Subcutaneous adipose tissue (tissue), 4 donors: ENCODE results near the gene INCENP. TPM values are rescaled to one million over a fixed set of nuclear protein-coding genes. Genes with fewer than 3 reads are reported as not detected.

Source experiments
- CTCF ChIP-seq: fragments of 450-650 bp; IDR thresholded peaks from one replicate; pipeline ENCODE4 v1.5.1; 2016; ENCODE audit warnings: low read depth, mild to moderate bottlenecking, control low read depth, antibody characterized with exemption, moderate library complexity
- total RNA-seq, 4 donors: library from RNA; depleted of rRNA; stranded (reverse); fragments of >200 nt; gene quantifications; one replicate each; pipeline ENCODE4 v1.1.0, GENCODE V29; 2016

INCENP gene
- total RNA-seq, 4 donors from 2014 or later: 8.8 to 15.0 (median 12.3) TPM

- no peak for TF ChIP-seq CTCF
Observed at GRCh38 chr11:62182147-62182891, 58.5 kb downstream of the INCENP start.

- TF ChIP-seq CTCF: no peak
Observed at GRCh38 chr11:62186195-62186594, 62.4 kb downstream of the INCENP start.

- no peak for TF ChIP-seq CTCF
Observed at GRCh38 chr11:62190011-62190410, 66.2 kb downstream of the INCENP start, which contains the start of gene SCGB1D1. Gene SCGB1D1, plus strand, starts transcription at chr11:62190216. Its CDS starts 69 bp downstream, at chr11:62190285.

- TF ChIP-seq CTCF: no peak
Observed at GRCh38 chr11:62193952-62194351, 70.1 kb downstream of the INCENP start.

GRCh38 chr11:62195945-62196344 is 72.1 kb downstream of the INCENP start:
- TF ChIP-seq CTCF: no peak

- no peak for TF ChIP-seq CTCF
Observed at GRCh38 chr11:62201376-62201775, 77.6 kb downstream of the INCENP start.

Other genes starting within 250 kb of the INCENP start
- 100 to 1,000 TPM in 3 of 4 donors, 10 to 100 TPM in 1; 78.5 to 322 (median 136) TPM for gene FADS3, start 232.5 kb upstream of the INCENP start, total RNA-seq
- gene RAB3IL1, start 206.4 kb upstream of the INCENP start, total RNA-seq: 10 to 100 TPM; 12.7 to 36.8 (median 21.0) TPM
- gene BEST1, start 173.7 kb upstream of the INCENP start, total RNA-seq: 10 to 100 TPM in 2 of 4 donors, 1 to 10 TPM in 2; 8.1 to 14.3 (median 10.1) TPM
- over 10,000 TPM in 1 of 4 donors, 1,000 to 10,000 TPM in 3; 6,293 to 12,889 (median 8,191) TPM for gene FTH1, start 156.4 kb upstream of the INCENP start, total RNA-seq
- not detected for gene SCGB1D1, start 66.2 kb downstream of the INCENP start, total RNA-seq
- gene SCGB2A1, start 84.7 kb downstream of the INCENP start, total RNA-seq: not detected
- gene SCGB1D2, start 118.2 kb downstream of the INCENP start, total RNA-seq: not detected
- gene SCGB2A2, start 146.1 kb downstream of the INCENP start, total RNA-seq: not detected
- not detected for gene SCGB1D4, start 175.1 kb downstream of the INCENP start, total RNA-seq
- 10 to 100 TPM in 3 of 4 donors, 1 to 10 TPM in 1; 9.6 to 32.0 (median 15.0) TPM for gene ASRGL1, start 213.4 kb downstream of the INCENP start, total RNA-seq